ENCODE measurements around the gene CCDC9B. TPM values are rescaled to one million over a fixed set of nuclear protein-coding genes. Genes with fewer than 3 reads are reported as not detected.

CCDC9B gene
- total RNA-seq, 1 donor from 2014 or later: not detected

DNA sequence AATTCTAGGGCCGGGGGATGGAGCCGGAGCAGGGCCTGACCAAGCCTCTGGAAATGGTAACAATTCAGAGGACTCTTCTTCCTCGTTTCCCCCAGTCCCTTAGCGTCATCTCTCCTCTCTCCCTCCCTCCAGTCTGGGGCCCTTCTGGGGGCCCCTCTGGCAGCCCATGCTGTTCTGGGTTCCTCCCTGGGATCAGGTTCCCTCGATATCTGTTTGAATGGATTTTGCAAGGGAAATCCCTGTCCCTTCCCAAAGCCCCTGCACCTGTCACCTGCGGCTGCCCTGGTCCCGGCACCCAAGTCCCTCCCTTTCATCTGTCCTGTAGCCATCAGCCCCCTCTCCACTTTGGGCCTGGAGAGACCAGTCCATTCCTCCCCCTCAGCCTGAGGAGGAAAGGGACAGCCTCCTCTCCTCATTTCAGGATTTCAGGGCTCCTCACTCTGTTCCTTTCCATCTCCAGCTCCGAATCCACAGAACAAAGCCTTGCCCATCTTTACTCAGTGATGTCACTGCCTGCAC lies 31.3 kb downstream of the CCDC9B start:
- Mint-ChIP-seq H3K36me3 (no peaks in the 10 kb centered on the region), H3K4me1 (peaks cover 33% of the 10 kb centered on the region), H3K27ac (peak overlapping the region; percentile 94), H3K9me3 (no peaks in the 10 kb centered on the region), H3K4me3 (peak overlapping the region; percentile 51), H3K27me3 (ENCODE audit: insufficient read depth, low read depth) (peaks cover 25% of the 10 kb centered on the region)
- Histone ChIP-seq H3K27me3 (peaks cover 23% of the 10 kb centered on the region), H4K20me1 (ENCODE audit: low read depth) (no peaks in the 10 kb centered on the region), H3F3A (ENCODE audit: low read depth) (no peaks in the 10 kb centered on the region), H3K9me3 (ENCODE audit: low read depth) (no peaks in the 10 kb centered on the region), H3K9ac (no peak overlapping the region), H2AFZ (replicated peaks) (no peak overlapping the region), H3K36me3 (no peaks in the 10 kb centered on the region), H3K4me3 (no peak overlapping the region), H3K4me2 (no peak overlapping the region), H3K79me2 (ENCODE audit: low read depth) (no peaks in the 10 kb centered on the region), H3K27ac (no peak overlapping the region), H3K4me1 (peaks cover 14% of the 10 kb centered on the region)
- no peak for DNase-seq (ENCODE audit: low spot score)
- no peak for TF ChIP-seq EZH2phosphoT487 (IDR thresholded peaks at IDR 0.05)
- no peak for TF ChIP-seq EZH2 (IDR thresholded peaks at IDR 0.05)
- TF ChIP-seq, protein P1, sequence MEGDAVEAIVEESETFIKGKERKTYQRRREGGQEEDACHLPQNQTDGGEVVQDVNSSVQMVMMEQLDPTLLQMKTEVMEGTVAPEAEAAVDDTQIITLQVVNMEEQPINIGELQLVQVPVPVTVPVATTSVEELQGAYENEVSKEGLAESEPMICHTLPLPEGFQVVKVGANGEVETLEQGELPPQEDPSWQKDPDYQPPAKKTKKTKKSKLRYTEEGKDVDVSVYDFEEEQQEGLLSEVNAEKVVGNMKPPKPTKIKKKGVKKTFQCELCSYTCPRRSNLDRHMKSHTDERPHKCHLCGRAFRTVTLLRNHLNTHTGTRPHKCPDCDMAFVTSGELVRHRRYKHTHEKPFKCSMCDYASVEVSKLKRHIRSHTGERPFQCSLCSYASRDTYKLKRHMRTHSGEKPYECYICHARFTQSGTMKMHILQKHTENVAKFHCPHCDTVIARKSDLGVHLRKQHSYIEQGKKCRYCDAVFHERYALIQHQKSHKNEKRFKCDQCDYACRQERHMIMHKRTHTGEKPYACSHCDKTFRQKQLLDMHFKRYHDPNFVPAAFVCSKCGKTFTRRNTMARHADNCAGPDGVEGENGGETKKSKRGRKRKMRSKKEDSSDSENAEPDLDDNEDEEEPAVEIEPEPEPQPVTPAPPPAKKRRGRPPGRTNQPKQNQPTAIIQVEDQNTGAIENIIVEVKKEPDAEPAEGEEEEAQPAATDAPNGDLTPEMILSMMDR (IDR thresholded peaks at IDR 0.05): no peak

DNA sequence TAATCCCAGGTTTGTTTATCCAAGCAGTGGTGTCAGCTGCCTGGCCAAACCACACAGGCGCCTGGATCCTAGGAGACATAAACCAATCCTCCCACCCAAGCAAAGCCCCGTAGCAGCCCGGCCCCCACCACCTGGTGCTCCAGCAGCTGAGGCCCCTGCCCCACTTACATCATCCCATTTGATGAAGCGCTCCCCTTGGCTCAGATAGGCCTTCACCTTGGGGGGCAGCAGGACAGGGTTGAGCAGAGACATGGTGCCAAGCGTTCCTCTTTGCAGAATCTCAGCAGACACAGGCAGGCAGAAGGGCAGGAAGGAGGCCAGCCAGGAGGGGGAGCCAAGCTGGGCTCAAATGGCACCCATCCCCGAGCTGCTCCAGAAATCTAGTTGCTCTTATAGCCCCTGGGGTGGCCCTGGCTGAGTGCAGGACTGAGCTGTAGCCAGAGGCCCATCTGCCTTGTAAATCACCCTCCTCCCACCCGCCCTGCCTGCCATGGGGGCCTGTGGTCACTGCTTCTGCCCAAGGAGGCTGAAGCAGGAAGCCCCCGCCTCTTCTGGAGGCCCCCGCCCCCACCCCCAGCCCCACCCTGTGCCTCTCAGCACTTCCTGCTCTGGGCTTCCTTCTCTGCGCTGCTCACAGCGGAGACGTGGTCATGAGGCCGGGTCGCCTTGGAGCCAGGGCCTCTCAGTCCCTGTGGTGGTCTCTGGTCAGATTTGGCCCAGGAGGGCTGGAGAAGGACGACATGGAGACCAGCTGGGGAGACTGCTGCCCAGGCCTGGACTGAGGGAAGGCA lies 33.1 kb downstream of the CCDC9B start, which contains the start of gene PLCB2:
Gene PLCB2 (minus strand): TSS at position 515 of the 791 bp plus-strand sequence. CDS start 263 bp downstream, at position 252.
- Histone ChIP-seq H3K4me1 (peaks cover 14% of the 10 kb centered on the region), H3K27me3 (peaks cover 23% of the 10 kb centered on the region), H3F3A (ENCODE audit: low read depth) (no peaks in the 10 kb centered on the region), H3K27ac (no peak within 1 kb of the TSS), H2AFZ (replicated peaks) (peak within 1 kb of the TSS; percentile 17), H3K79me2 (ENCODE audit: low read depth) (no peaks in the 10 kb centered on the region), H3K4me2 (no peak within 1 kb of the TSS), H3K4me3 (no peak within 1 kb of the TSS), H3K9ac (no peak within 1 kb of the TSS), H4K20me1 (ENCODE audit: low read depth) (no peaks in the 10 kb centered on the region), H3K9me3 (ENCODE audit: low read depth) (no peaks in the 10 kb centered on the region), H3K36me3 (no peaks in the 10 kb centered on the region)
- TF ChIP-seq, protein P1 (IDR thresholded peaks at IDR 0.05): peak; percentile 38
- TF ChIP-seq EZH2phosphoT487 (IDR thresholded peaks at IDR 0.05) (no peak), EZH2 (IDR thresholded peaks at IDR 0.05) (no peak)
- Mint-ChIP-seq H3K36me3 (no peaks in the 10 kb centered on the region), H3K27me3 (ENCODE audit: insufficient read depth, low read depth) (peaks cover 26% of the 10 kb centered on the region), H3K4me3 (no peak within 1 kb of the TSS), H3K27ac (peak within 1 kb of the TSS; percentile 94), H3K9me3 (no peaks in the 10 kb centered on the region), H3K4me1 (peaks cover 26% of the 10 kb centered on the region)
- DNase-seq (ENCODE audit: low spot score): no peak

DNA sequence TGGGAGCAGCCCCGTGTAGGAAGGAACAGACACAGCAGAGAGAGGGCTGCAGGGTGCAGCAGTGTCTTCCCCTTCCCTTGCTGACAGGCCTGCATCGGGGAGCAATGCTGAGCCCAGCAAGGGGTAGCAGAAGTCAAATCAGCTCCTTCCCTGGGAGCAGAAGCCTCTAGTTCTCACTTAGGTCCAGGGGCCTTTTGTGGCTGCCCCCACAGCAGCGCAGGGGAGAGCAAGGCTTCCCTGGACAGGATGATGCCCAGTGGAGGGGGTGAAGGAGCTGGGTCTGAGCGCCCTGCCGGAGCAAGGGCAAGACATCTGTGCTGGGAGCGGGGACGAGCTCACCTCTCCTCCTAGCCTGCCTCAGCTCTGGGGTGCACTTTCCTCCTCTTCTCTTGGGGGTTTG lies 33.8 kb downstream of the CCDC9B start:
- H2AFZ ChIP-seq (replicated peaks): peak overlapping the region; percentile 17
- Mint-ChIP-seq H3K4me3 (no peak overlapping the region), H3K27me3 (ENCODE audit: insufficient read depth, low read depth) (peaks cover 27% of the 10 kb centered on the region), H3K36me3 (no peaks in the 10 kb centered on the region), H3K9me3 (no peaks in the 10 kb centered on the region), H3K4me1 (peaks cover 28% of the 10 kb centered on the region), H3K27ac (peak overlapping the region; percentile 50)
- DNase-seq (ENCODE audit: low spot score): no peak
- no peak overlapping the region for H3K4me3 ChIP-seq
- H3K4me1 ChIP-seq: peaks cover 16% of the 10 kb centered on the region
- H3K9me3 ChIP-seq (ENCODE audit: low read depth): no peaks in the 10 kb centered on the region
- H3K4me2 ChIP-seq: no peak overlapping the region
- no peaks in the 10 kb centered on the region for H3K36me3 ChIP-seq
- H3K79me2 ChIP-seq (ENCODE audit: low read depth): no peaks in the 10 kb centered on the region
- H3K9ac ChIP-seq: no peak overlapping the region
- TF ChIP-seq, protein P1 (IDR thresholded peaks at IDR 0.05): no peak
- TF ChIP-seq EZH2phosphoT487 (IDR thresholded peaks at IDR 0.05): no peak
- no peak for TF ChIP-seq EZH2 (IDR thresholded peaks at IDR 0.05)
- H3F3A ChIP-seq (ENCODE audit: low read depth): no peaks in the 10 kb centered on the region
- peaks cover 18% of the 10 kb centered on the region for H3K27me3 ChIP-seq
- H3K27ac ChIP-seq: no peak overlapping the region
- H4K20me1 ChIP-seq (ENCODE audit: low read depth): no peaks in the 10 kb centered on the region
